ENCODE results near the gene UNC5C.

DNA sequence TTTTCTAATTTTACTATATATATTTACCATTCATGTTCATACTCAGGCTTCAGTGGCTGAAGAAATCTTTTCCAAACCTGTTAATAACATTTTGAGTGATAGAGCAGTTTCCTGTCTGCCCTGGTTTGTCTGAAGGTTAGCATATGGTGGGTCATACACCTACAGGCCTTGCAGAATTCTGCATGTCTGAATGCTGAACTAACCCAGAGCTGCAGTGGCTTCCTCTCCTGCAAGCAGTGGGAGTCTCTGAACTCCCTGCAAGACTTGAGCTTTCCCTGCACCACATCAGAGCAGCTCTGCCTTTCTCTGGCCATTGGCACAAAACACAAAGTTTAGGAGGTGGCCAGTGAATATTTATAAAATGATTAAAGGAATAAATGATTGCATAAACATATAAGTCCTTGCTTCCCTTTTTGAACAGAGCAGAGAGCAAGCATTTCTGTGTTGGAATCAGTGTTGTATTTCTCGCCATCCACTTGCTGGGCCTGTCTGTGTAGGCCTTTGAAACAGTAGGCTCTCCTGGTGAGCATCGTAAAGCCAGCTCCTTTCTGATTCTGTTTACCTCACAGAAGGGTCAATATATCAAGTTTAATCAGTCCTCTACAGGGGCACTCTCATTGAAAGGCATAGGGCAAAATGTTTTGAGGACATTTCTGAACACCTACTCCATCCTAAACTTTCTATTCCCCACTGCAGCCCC is 15.0 kb upstream of the UNC5C start:
- TF ChIP-seq, protein P1, sequence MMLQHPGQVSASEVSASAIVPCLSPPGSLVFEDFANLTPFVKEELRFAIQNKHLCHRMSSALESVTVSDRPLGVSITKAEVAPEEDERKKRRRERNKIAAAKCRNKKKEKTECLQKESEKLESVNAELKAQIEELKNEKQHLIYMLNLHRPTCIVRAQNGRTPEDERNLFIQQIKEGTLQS (IDR thresholded peaks at IDR 0.05; ENCODE audit: borderline replicate concordance, extremely low read depth, low read depth, low read length): no peak
- TF ChIP-seq ESRRA (IDR thresholded peaks at IDR 0.05; ENCODE audit: low read length) (no peak), TAF1 (IDR thresholded peaks at IDR 0.05; ENCODE audit: borderline replicate concordance, low read depth, low read length) (no peak), ASH2L (IDR thresholded peaks at IDR 0.05; ENCODE audit: borderline replicate concordance, low read depth) (no peak), EP300 (IDR thresholded peaks at IDR 0.05; ENCODE audit: borderline replicate concordance in 1 of 2, control insufficient read depth in 1 of 2, low read depth in 2 of 2, low read length in 2 of 2) (no peak), ZNF207 (IDR thresholded peaks at IDR 0.05; ENCODE audit: borderline replicate concordance) (no peak), KAT2A (conservative IDR thresholded peaks at IDR 0.05; ENCODE audit: control insufficient read depth, low read depth, low read length) (no peak), HDGF (IDR thresholded peaks at IDR 0.05) (no peak), IKZF2 (IDR thresholded peaks at IDR 0.05) (no peak), MYB (IDR thresholded peaks at IDR 0.05; ENCODE audit: borderline replicate concordance, low read depth, low read length) (no peak)
- TF ChIP-seq, protein P2, sequence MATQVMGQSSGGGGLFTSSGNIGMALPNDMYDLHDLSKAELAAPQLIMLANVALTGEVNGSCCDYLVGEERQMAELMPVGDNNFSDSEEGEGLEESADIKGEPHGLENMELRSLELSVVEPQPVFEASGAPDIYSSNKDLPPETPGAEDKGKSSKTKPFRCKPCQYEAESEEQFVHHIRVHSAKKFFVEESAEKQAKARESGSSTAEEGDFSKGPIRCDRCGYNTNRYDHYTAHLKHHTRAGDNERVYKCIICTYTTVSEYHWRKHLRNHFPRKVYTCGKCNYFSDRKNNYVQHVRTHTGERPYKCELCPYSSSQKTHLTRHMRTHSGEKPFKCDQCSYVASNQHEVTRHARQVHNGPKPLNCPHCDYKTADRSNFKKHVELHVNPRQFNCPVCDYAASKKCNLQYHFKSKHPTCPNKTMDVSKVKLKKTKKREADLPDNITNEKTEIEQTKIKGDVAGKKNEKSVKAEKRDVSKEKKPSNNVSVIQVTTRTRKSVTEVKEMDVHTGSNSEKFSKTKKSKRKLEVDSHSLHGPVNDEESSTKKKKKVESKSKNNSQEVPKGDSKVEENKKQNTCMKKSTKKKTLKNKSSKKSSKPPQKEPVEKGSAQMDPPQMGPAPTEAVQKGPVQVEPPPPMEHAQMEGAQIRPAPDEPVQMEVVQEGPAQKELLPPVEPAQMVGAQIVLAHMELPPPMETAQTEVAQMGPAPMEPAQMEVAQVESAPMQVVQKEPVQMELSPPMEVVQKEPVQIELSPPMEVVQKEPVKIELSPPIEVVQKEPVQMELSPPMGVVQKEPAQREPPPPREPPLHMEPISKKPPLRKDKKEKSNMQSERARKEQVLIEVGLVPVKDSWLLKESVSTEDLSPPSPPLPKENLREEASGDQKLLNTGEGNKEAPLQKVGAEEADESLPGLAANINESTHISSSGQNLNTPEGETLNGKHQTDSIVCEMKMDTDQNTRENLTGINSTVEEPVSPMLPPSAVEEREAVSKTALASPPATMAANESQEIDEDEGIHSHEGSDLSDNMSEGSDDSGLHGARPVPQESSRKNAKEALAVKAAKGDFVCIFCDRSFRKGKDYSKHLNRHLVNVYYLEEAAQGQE (IDR thresholded peaks at IDR 0.05; ENCODE audit: low read depth, low read length): no peak
- TF ChIP-seq, protein P3, sequence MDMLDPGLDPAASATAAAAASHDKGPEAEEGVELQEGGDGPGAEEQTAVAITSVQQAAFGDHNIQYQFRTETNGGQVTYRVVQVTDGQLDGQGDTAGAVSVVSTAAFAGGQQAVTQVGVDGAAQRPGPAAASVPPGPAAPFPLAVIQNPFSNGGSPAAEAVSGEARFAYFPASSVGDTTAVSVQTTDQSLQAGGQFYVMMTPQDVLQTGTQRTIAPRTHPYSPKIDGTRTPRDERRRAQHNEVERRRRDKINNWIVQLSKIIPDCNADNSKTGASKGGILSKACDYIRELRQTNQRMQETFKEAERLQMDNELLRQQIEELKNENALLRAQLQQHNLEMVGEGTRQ (IDR thresholded peaks at IDR 0.05; ENCODE audit: borderline replicate concordance, low read depth, low read length): no peak
- TF ChIP-seq, protein P4, sequence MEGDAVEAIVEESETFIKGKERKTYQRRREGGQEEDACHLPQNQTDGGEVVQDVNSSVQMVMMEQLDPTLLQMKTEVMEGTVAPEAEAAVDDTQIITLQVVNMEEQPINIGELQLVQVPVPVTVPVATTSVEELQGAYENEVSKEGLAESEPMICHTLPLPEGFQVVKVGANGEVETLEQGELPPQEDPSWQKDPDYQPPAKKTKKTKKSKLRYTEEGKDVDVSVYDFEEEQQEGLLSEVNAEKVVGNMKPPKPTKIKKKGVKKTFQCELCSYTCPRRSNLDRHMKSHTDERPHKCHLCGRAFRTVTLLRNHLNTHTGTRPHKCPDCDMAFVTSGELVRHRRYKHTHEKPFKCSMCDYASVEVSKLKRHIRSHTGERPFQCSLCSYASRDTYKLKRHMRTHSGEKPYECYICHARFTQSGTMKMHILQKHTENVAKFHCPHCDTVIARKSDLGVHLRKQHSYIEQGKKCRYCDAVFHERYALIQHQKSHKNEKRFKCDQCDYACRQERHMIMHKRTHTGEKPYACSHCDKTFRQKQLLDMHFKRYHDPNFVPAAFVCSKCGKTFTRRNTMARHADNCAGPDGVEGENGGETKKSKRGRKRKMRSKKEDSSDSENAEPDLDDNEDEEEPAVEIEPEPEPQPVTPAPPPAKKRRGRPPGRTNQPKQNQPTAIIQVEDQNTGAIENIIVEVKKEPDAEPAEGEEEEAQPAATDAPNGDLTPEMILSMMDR (IDR thresholded peaks at IDR 0.05 in 2 of 3, conservative IDR thresholded peaks at IDR 0.05 in 1 of 3; ENCODE audit: control insufficient read depth in 2 of 3, extremely low read depth in 1 of 3, insufficient read depth in 1 of 3, low read depth in 3 of 3, low read length in 3 of 3): no peak

Measured in GM12878 (cell line).